KBM-7 (cell line): Measurements from ENCODE around the gene TMF1.

Experiments
- DNase-seq: peaks from one replicate; pipeline ENCODE4 v3.0.0-alpha.2; 2015
- in situ Hi-C: fragments of 300-500 bp; cut with MboI; formaldehyde crosslinking; loops from 2 replicates; pipeline ENCODE4 v1.14.3; 2020; ENCODE audit warnings: low sequenced_read_pairs, low pct_unique_long_range_greater_than_20kb, mixed read lengths

TMF1 gene

DNA sequence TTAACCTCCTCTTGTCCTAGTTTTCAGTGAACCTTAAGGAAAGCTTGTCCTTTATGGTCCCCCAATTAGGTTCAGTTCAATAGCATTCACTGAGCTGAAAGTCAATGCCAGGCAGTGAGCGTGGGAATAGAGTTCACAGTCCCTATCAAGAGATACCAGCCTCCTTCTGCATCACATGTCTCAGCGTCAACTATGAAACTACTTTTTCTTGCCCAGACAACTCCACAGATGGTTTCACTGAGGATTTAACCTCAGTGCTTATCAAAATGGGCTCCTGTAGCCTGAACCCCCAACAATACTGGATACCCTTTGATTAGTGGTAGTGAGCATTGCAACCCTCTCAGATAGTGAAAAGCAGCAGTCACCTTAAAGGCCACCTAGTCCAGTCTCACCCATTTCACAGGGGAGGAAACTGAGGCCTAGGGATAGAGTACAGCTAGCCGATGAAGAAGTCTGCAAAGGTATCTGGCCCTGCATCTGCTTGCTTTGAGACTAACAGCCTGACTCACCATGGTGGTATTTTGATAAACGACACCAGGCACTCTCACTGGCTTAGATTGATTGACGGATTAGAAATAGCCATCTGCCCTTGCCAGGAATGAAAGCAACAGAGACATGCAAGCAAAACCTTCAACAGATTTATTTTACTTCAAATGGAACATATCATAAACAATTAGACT, 29.6 kb upstream of the TMF1 start:
- in situ Hi-C loops = no loop called here
- peak; percentile 30 for DNase-seq

DNA sequence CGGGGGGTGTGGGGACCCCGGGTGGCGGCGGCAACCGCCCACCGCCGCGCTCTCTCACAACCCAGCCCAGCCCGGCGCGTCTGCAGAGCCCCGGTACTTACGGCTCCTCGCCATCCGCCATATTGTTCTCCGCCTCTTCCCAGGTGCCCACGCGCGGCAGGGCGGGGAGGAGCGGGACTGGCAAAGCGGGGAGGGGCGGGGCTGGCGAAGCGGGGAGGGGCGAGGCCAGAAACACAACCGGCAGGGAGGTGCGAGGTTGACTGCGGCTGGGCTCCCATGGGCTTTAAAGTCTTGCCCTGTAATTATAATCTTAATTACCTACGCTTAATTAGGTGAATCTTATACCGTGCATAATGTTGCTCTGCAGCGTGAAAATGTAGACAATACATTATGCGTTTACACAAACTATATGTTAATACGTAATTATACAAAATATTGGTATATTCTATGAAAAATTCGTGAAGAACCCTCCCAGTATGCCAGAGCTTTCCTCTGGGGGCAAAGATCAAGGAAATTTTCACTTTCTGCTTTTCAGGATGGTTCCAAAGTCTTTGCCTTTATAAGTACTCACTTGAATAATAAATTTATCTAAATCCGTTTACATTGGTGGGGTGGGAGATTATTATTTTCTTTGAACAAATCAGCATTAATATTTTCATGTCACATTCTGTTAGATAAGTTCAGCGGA, 28.2 kb upstream of the TMF1 start, which contains the start of gene UBA3:
UBA3 (minus strand) TSS at position 133 of the 688 bp plus-strand sequence; CDS start at position 121, 12 bp downstream.
- peak; percentile 62 for DNase-seq
- in situ Hi-C loops = no loop called here

GRCh38 chr3:69079269-69080159, 27.4 kb upstream of the TMF1 start:
- in situ Hi-C loops = no loop called here
- no peak for DNase-seq

- DNase-seq = no peak
- in situ Hi-C loops = no loop called here
Observed at GRCh38 chr3:69072928-69073327, 20.8 kb upstream of the TMF1 start.

GRCh38 chr3:69066121-69066520, 14.0 kb upstream of the TMF1 start:
- no peak for DNase-seq
- in situ Hi-C loops = no loop called here

GRCh38 chr3:69065318-69065964, 13.3 kb upstream of the TMF1 start:
- in situ Hi-C loops = no loop called here
- no peak for DNase-seq

DNA sequence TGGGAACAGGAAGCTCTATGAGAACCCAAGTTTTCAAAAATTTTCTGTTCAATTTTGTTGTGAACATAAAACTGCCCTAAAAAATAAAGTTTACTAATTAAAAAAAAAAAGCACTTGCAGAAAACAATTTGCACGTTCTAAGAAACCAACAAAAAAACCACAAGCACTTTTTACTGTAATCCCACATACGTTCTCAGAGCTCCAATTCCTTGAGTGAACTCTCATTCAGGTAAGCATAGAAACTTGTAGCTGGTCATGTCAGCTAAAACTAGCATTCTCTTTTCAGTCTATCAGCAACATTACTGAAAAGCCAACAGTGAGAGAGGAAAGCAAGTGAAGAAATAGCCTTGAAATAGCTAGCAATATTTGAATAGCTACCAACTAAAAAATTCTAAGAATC, 11.5 kb upstream of the TMF1 start:
- in situ Hi-C loops = no loop called here
- DNase-seq = no peak

DNA sequence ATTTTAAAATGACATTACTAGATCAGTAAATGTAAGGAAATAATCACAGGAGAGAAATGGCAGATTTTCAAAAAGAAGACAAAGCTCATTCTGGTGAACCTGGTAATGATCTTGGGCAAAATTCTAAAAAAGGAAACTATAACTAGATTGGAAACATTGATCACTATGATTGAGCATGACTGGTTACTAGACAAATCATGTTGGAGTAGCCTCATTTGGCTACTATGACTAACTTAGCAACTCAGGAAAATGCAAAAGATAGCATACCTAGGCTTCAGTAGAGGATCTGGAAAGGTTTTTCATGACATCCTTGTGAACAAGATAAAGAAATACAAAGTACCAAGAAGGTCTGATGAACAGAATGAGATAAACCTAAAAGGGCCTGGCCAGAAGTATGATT, 7.6 kb upstream of the TMF1 start:
- in situ Hi-C loops = no loop called here
- DNase-seq = no peak

- in situ Hi-C loops = no loop called here
- DNase-seq = no peak
Observed at GRCh38 chr3:69058947-69059224, 6.8 kb upstream of the TMF1 start.

DNA sequence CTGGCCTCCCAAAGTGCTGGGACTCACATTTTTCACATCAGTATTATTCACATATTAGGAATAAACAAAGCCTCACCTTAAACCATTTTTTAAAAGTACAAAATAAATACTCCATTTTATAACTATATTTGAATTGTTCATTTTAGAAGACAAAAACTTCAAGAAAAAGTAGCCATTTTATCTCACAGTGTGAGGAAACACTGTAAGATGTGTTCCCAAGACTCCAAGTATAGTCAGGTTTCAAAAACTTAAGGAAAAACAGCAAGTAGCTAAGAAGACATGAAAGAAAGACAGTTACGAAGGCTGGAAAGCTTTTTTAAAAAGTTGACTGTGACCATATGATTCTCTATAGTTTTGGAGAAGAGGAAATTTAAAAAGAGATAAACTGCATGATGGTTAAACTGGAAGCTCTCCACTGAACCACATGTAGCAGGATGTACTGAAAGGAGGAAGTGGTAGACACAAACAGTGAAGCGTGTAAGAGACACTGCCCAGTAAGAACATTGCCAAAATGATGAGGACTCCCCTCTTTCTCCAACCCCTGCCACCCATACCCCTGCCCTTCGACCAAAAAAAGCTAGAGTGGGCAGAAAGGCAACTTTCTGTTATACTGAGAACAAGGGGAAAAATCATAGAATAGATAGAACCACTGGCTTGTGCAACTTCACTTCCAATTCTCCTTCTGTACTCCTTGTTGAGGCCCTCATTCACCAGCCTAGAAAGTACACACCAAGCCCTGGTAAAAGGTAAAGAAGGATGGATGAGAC, 6.2 kb upstream of the TMF1 start:
- in situ Hi-C loops = no loop called here
- DNase-seq = peak; percentile 74

- DNase-seq = no peak
- in situ Hi-C loops = no loop called here
Observed at GRCh38 chr3:69052472-69052898, 352 bp upstream of the TMF1 start.

- DNase-seq = no peak
- in situ Hi-C loops = no loop called here
Observed at GRCh38 chr3:69048990-69049389, 3.1 kb downstream of the TMF1 start.

GRCh38 chr3:69044608-69045007, 7.5 kb downstream of the TMF1 start:
- in situ Hi-C loops = no loop called here
- DNase-seq = no peak

GRCh38 chr3:69033470-69033869, 18.7 kb downstream of the TMF1 start:
- in situ Hi-C loops = no loop called here

DNA sequence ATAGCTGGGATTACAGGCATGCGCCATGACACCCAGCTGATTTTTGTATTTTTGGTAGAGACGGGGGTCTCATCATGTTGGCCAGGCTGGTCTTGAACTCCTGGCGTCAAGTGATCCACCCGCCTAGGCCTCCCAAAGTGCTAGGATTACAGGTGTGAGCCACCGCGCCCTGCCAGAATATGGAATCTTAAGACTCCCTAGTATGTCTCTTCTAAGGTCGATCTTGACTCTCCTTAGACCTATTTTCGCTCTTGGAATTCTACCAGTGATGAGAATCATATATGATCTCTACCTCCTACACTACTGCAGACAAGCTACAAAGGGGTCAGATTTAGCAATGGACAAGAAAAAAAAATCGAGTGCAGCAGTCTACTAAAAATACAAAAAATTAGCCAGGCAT, 19.4 kb downstream of the TMF1 start:
- no peak for DNase-seq
- in situ Hi-C loops = no loop called here

More at GRCh38 chr3:69033470-69033869, 18.7 kb downstream of the TMF1 start:
- no peak for DNase-seq

- DNase-seq = no peak
- in situ Hi-C loops = no loop called here
Observed at GRCh38 chr3:69032142-69032541, 20.0 kb downstream of the TMF1 start.

DNA sequence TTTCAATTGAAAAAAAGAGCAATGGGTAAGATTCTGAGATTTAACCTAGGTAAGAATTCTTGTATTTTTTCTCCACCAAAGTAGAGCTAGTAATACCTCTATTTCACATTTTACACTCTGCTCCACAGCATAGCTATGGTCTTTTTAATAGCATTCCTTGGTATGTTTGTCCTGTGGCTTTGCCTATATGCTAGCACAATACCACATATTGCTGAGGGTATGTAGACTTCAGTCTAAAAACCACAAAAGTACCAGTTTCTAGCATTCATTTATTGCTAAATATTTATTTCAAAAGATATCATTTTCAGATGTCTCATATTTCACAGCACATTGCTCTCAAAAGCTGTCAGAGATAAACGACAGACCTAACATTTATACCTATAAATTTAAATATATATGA, 20.5 kb downstream of the TMF1 start:
- no peak for DNase-seq
- in situ Hi-C loops = no loop called here

GRCh38 chr3:69020857-69021256, 31.3 kb downstream of the TMF1 start:
- no peak for DNase-seq
- in situ Hi-C loops = no loop called here

GRCh38 chr3:69020424-69020823, 31.7 kb downstream of the TMF1 start:
- in situ Hi-C loops = no loop called here
- no peak for DNase-seq
